GM21723 (cell line): Measurements from ENCODE around the gene RAD23A.
A peak's percentile ranks its signal among the peaks of the same experiment; 100 is the strongest.
"Not testable (repeated sequence)": the region's sequence is repeated elsewhere in the genome, so short reads cannot be mapped to it uniquely, and the experiment has no call there.

Experiments used
- ATAC-seq: cut with Tn5 transposase; IDR thresholded peaks from one replicate; pipeline ENCODE4 v1.9.1; 2021; ENCODE audit warnings: mild to moderate bottlenecking, moderate library complexity; ENCODE audit not compliant: unreplicated experiment

Gene RAD23A

GRCh38 chr19:12937927-12938778, 7.5 kb upstream of the RAD23A start, which contains the start of gene CALR:
TSS of gene CALR (plus strand) at chr19:12938609. CDS start at chr19:12938680, 71 bp downstream.
- peak; percentile 82 for ATAC-seq

DNA sequence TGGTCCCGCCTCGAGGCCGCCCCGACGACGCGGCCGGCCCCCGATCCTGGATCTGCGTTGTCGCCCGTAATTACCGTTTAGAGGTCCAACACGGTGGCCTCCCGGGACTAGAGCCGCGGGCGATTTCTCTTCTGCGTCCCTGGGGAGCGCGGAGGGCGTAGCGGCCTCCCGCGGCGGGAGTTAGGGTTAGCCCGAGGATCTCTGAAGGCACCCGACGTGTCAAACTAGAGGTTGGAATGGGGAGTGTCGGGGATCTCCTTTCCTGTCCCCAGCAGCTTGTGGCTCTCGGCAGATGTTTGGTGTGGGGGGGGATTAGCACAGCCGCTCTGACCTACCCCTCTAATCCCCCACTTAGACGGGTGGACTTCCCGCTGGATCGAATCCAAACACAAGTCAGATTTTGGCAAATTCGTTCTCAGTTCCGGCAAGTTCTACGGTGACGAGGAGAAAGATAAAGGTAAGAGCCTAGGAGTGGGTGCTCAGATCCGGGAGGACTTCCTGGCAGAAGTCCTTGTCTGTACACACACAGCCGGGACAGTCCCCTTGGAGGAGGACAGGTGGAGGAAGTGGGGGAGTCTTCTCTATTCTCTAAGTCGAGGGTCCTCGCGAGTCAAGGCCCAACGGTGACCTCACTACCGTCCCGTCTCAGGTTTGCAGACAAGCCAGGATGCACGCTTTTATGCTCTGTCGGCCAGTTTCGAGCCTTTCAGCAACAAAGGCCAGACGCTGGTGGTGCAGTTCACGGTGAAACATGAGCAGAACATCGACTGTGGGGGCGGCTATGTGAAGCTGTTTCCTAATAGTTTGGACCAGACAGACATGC, 6.7 kb upstream of the RAD23A start:
- ATAC-seq: no peak

- no peak for ATAC-seq
These were observed 5.7 kb upstream of the RAD23A start for GRCh38 chr19:12939975-12940423.

- ATAC-seq: no peak
These were observed 4.8 kb upstream of the RAD23A start for GRCh38 chr19:12940897-12941296.

DNA sequence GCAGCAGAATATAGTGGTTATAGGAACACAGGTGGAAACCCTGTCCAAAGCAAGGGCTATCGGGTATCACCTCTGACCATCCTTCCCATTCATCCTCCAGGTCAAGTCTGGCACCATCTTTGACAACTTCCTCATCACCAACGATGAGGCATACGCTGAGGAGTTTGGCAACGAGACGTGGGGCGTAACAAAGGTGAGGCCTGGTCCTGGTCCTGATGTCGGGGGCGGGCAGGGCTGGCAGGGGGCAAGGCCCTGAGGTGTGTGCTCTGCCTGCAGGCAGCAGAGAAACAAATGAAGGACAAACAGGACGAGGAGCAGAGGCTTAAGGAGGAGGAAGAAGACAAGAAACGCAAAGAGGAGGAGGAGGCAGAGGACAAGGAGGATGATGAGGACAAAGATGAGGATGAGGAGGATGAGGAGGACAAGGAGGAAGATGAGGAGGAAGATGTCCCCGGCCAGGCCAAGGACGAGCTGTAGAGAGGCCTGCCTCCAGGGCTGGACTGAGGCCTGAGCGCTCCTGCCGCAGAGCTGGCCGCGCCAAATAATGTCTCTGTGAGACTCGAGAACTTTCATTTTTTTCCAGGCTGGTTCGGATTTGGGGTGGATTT, 2.1 kb upstream of the RAD23A start:
- no peak for ATAC-seq

DNA sequence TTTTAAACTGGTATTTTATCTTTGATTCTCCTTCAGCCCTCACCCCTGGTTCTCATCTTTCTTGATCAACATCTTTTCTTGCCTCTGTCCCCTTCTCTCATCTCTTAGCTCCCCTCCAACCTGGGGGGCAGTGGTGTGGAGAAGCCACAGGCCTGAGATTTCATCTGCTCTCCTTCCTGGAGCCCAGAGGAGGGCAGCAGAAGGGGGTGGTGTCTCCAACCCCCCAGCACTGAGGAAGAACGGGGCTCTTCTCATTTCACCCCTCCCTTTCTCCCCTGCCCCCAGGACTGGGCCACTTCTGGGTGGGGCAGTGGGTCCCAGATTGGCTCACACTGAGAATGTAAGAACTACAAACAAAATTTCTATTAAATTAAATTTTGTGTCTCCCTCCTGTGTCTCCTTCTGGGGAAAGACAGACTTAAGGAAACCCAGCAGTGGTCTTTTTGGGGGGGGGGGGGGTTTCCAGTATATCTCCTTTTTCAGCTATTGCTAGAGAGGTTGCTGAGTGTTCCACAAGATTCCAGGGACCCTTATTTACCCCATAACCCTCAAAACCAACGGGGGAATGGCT, 1.5 kb upstream of the RAD23A start:
- no peak for ATAC-seq

DNA sequence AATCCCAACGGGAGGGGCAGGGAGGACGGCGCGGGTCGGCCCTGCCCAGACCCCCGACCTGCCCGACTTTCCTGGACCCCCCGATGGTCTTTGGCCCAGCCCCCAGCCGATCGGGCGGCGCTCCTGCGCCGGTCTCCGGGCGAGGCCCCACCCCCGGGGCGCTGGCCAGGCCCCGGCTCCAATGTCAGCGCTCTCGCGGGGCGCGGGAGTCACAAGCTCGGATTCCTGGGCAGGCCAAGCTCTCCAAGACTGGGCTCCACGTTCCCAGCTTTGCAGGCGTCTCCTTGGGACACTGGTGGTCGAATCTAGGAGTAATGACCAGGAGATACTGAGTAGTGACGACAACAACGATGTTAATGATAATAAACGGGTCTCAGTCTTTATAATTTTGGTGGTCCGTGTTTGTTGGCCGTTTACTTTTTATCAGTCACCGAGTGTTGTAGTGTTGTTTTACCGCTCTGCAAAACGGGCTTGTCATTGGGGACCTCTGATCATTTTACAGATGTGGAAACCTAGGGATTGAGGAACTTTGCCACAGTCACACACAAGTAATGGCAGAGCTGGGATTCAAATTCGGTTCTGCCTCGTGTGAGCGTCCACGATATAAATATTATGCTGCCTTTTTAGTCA, 545 bp downstream of the RAD23A start:
- ATAC-seq: peak; percentile 48

DNA sequence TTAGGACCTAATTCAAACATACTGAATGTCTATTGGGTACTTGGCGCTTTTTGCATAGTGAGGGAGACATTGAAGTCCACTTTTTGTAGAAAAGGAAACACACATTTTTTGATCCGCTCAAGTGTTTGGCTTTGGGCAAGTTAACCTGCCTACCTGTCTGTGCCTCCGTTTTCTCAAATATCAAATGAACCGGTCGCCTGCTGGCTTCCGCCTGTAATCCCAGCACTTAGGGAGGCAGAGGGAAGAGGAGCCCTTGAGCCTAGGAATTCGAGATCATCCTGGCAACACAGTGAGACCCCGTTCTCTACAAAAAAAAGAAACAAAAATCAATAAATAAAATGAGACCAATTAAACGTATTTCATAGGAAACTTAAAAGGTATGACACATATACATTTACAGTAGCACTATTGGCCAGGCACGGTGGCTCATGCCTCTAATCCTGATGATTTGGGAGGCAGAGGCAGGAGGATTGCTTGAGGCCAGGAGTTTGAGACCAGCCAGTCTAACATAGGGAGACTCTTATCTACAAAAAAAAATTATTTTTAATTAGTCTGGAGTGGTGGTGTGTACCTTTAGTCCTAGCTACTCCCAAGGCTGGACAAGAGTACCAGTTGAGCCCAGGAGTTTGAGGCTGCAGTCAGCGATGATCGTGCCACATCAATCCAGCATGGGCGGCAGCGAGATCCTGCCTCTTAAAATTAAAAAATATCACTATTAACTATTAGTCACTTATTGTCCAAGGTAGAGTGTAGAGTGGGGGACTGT, 1.3 kb downstream of the RAD23A start:
- no peak for ATAC-seq

DNA sequence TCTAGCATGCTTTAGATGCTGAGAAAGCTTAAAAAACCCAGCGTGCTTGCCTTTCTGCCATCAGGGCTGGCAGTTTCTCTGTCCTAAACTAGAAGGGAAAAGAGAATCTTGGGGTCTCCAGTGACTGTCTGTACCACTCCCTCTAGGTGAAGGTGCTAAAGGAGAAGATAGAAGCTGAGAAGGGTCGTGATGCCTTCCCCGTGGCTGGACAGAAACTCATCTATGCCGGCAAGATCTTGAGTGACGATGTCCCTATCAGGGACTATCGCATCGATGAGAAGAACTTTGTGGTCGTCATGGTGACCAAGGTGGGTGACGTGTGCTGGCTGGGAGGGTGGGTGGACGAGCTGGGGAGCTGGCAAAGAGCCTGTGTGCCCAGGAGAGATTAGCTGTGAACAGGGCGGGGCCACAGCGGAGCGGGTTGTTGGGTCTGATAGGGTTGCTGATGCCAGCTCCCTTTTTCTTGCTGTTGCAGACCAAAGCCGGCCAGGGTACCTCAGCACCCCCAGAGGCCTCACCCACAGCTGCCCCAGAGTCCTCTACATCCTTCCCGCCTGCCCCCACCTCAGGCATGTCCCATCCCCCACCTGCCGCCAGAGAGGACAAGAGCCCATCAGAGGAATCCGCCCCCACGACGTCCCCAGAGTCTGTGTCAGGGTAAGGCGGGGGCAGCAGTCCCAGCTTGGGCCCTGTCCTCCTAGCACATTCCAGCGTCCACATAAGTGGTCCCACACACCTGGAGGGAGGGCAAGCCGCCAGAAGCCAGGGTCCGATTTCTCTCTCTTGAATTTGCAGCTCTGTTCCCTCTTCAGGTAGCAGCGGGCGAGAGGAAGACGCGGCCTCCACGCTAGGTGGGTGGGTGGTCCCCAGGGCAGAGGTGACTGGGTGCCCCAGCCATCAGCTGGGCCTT, 2.3 kb downstream of the RAD23A start:
- no peak for ATAC-seq

DNA sequence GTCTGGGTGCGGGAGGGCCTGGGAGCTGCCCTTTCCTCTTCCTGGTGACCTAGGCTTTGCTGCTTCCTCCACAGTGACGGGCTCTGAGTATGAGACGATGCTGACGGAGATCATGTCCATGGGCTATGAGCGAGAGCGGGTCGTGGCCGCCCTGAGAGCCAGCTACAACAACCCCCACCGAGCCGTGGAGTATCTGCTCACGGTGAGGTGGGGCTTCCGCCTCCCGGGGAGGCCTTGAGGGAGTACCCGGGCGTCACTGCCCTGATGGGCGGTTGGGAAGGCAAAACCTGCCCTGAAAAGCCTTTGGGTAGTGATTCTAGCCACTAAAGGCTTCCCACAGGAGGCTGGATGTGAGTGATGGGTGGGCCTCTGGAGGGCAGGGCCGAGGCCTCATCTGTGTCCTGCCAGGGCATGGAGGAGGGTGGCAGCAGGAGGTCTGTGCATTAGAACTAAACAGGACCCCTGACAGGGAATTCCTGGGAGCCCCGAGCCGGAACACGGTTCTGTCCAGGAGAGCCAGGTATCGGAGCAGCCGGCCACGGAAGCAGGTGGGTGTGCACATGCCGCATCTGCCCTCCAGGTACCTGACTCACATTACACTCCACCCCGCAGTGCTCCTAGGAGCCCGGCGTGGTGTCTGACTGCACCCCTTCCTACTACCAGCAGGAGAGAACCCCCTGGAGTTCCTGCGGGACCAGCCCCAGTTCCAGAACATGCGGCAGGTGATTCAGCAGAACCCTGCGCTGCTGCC, 3.1 kb downstream of the RAD23A start:
- no peak for ATAC-seq

DNA sequence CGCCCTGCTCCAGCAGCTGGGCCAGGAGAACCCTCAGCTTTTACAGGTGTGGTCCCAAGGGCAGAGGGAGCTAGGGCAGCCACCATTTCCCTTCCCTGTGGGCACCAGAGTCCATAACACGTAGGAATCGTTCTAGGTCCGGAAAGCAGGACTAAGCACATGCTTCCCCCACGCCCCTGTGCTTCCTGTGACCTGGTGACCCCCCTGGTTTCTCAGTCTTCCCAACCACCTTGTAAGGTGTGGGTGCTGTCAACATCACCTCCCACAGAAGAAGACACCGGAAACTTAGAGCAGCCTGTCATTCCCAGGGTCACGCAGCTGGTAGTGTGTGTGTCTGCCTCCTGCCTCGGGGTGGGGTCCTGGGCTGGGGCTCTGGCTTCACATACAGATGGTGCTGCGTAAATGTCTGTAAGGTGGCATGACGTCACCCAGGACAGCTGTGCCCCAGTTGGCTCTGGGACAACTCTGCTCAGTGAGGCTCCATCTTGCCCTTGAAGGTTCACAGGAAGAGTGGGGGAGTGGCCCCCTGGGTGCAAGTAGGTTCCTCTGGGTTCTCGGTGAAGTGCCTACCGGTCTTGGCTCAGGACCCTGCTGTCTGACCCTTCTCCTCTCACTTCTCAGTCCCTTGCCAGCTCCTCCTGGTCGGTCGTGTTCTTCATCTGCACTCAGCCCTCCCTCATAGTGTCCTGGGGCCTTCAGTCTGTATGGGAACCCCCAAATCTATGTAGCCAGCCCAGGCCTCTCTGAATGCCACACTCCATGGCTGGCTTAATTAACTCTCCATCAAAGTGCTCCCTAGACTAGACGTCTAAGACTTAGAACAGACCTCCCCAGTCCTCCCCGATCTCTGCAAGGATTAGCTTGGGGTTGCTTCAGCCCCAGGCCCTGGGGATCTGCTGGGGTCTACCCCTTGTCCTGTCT, 4.0 kb downstream of the RAD23A start:
- ATAC-seq: no peak

GRCh38 chr19:12952050-12952449, 6.4 kb downstream of the RAD23A start:
- not testable (repeated sequence) for ATAC-seq

DNA sequence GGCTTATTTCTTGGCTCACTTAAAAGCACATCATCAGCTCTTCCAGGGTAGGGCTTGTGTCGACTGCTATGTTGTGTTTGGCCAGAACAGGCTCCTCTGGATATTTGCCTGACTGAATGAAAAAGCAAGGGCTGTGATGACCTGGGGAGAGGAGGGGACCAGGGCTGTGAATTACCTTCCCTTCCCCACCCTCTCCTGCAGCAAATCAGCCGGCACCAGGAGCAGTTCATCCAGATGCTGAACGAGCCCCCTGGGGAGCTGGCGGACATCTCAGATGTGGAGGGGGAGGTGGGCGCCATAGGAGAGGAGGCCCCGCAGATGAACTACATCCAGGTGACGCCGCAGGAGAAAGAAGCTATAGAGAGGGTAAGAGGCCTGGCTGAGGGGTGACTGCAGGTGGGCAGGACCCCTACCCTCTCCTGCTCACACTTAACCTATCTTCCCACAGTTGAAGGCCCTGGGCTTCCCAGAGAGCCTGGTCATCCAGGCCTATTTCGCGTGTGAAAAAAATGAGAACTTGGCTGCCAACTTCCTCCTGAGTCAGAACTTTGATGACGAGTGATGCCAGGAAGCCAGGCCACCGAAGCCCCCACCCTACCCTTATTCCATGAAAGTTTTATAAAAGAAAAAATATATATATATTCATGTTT, 7.0 kb downstream of the RAD23A start:
- no peak for ATAC-seq

DNA sequence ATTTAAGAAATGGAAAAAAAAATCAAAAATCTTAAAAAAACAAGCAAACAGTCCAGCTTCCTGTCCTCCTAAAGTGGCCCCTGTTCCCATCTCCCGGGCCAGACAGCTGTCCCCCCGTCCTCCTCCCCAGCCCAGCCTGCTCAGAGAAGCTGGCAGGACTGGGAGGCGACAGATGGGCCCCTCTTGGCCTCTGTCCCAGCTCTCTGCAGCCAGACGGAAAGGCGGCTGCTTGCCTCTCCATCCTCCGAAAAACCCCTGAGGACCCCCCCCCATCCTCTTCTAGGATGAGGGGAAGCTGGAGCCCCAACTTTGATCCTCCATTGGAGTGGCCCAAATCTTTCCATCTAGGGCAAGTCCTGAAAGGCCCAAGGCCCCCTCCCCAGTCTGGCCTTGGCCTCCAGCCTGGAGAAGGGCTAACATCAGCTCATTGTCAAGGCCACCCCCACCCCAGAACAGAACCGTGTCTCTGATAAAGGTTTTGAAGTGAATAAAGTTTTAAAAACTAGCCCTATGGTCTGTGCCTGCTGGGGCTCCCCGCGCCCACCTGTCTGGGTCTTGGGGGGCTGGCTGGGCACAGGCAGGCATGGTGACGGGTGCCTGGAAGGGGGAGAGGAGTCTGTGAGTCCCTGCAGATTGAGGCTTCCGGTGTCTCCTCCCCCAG, 7.6 kb downstream of the RAD23A start:
- ATAC-seq: no peak

DNA sequence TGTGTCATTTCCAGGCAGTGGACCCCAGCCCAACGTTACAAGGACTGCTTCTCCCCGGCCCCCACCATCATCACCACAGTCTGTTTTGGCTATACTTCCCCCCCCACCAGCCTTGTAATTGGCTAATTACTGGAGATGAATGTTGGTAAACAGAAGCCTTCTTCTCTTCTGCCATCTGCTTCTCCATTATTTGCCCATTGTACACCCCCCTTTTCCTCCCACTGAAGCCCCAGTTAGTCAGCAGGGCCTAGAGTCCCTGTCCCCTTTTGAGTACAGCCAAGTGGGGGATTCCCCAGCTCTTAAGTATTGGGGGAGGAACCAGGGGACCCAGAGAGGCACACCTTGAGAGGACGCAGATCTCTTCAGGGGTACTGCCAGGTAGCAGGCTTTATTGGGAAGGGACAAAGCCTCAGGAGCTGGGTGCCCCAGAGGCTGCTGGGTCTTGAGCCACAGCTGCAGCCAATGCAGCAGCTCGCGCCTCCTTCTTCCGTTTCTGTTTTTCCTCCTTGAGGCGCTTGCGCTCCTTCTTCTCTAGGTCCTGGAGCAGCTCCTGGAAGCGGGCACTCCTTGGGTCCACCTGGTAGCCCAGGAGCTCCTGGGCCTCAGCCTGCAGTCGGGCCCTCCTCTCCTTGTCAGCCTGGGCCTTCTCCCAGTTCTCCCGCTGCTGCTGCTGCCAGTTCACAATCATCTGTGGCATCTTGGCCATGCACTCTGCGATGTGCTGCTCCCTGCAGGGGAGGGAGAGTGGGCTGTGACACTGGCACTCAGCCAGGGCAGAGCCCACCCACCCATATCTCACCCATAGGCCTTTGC, 8.3 kb downstream of the RAD23A start:
- no peak for ATAC-seq
